Breast epithelium (tissue), 4 donors: ENCODE measurements around the gene GRM1. TPM values are rescaled to one million over a fixed set of nuclear protein-coding genes. Genes with fewer than 3 reads are reported as not detected.

Experiments
- DNase-seq, 2 donors: peaks; one replicate each; pipeline ENCODE4 v3.0.0-alpha.2; 2019; ENCODE audit warnings: low spot score in 2 of 2
- H3K27ac ChIP-seq, 2 donors: fragments of 200-600 bp; sonication (generic) in 1 of 2; one replicate each; pipeline ENCODE4 v1.5.1; 2016 to 2019; ENCODE audit warnings: mild to moderate bottlenecking in 1 of 2
- H3K27me3 ChIP-seq, 2 donors: fragments of 200-600 bp; sonication (generic) in 1 of 2; one replicate each; pipeline versions ENCODE4 v1.5.1 to v1.6.0; 2017 to 2019; ENCODE audit warnings: control low read depth in 1 of 2, mild to moderate bottlenecking in 1 of 2
- H3K36me3 ChIP-seq: fragments of 200-600 bp; one replicate; pipeline ENCODE4 v1.5.1; 2019
- H3K4me1 ChIP-seq, 2 donors: fragments of 200-600 bp; sonication (generic); one replicate each; pipeline ENCODE4 v1.5.1; 2016 to 2019; ENCODE audit warnings: control low read depth in 1 of 2
- H3K4me3 ChIP-seq, 3 donors: fragments of 200-600 bp; sonication (generic); 1 replicate in 2 of 3; 2 replicates in 1 of 3; pipeline ENCODE4 v1.5.1; 2016 to 2019; ENCODE audit warnings: mild to moderate bottlenecking in 3 of 3, moderate library complexity in 2 of 3
- H3K9me3 ChIP-seq, 2 donors: fragments of 200-600 bp; sonication (generic) in 1 of 2; one replicate each; pipeline ENCODE4 v1.5.1; 2016 to 2019; ENCODE audit warnings: control low read depth in 1 of 2
- POLR2A ChIP-seq: fragments of 450-650 bp; IDR thresholded peaks from one replicate; pipeline ENCODE4 v1.6.1; 2016; ENCODE audit warnings: antibody characterized with exemption, mild to moderate bottlenecking, moderate library complexity
- POLR2AphosphoS5 ChIP-seq, 3 donors: sonication (generic); formaldehyde crosslinking; IDR thresholded peaks; one replicate each; pipeline ENCODE4 v1.6.1; 2017; ENCODE audit warnings: antibody characterized with exemption in 3 of 3
- intact Hi-C: fragments of 100-400 bp; cut with DNase I; formaldehyde crosslinking; loops from one replicate; pipeline ENCODE4 v1.15.1; 2023; ENCODE audit warnings: low total_unique reads
- total RNA-seq, 3 donors: library from RNA; depleted of rRNA; stranded (reverse); fragments of >200 nt; gene quantifications; one replicate each; pipeline ENCODE4 v1.1.0, GENCODE V29; 2016
- TF ChIP-seq, protein P1 (sequence below), 3 donors: fragments of 450-650 bp; IDR thresholded peaks; one replicate each; pipeline ENCODE4 v1.5.1; 2016 to 2017; ENCODE audit warnings: antibody characterized with exemption in 3 of 3, mild to moderate bottlenecking in 3 of 3, moderate library complexity in 3 of 3

GRM1 gene
- total RNA-seq, 3 donors from 2014 or later, result 0.15 to 0.16 TPM; not detected in 1

GRCh38 chr6:146347690-146348089, 318.8 kb downstream of the GRM1 start:
- no peaks in the 10 kb centered on the region for H3K27me3 ChIP-seq
- no peaks in the 10 kb centered on the region for H3K9me3 ChIP-seq
- no peak for DNase-seq
- intact Hi-C loops, result no loop called here
- H3K27ac ChIP-seq, result no peak overlapping the region
- no peak overlapping the region for H3K4me3 ChIP-seq
- no peaks in the 10 kb centered on the region for H3K4me1 ChIP-seq
- TF ChIP-seq POLR2A, result no peak
- TF ChIP-seq, protein P1, sequence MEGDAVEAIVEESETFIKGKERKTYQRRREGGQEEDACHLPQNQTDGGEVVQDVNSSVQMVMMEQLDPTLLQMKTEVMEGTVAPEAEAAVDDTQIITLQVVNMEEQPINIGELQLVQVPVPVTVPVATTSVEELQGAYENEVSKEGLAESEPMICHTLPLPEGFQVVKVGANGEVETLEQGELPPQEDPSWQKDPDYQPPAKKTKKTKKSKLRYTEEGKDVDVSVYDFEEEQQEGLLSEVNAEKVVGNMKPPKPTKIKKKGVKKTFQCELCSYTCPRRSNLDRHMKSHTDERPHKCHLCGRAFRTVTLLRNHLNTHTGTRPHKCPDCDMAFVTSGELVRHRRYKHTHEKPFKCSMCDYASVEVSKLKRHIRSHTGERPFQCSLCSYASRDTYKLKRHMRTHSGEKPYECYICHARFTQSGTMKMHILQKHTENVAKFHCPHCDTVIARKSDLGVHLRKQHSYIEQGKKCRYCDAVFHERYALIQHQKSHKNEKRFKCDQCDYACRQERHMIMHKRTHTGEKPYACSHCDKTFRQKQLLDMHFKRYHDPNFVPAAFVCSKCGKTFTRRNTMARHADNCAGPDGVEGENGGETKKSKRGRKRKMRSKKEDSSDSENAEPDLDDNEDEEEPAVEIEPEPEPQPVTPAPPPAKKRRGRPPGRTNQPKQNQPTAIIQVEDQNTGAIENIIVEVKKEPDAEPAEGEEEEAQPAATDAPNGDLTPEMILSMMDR (IDR thresholded peaks at IDR 0.05), result no peak
- TF ChIP-seq POLR2AphosphoS5 (IDR thresholded peaks at IDR 0.05), result no peak
- H3K36me3 ChIP-seq, result no peaks in the 10 kb centered on the region

- Histone ChIP-seq H3K4me3 (no peak overlapping the region), H3K9me3 (no peaks in the 10 kb centered on the region), H3K36me3 (no peaks in the 10 kb centered on the region), H3K4me1 (no peaks in the 10 kb centered on the region), H3K27me3 (no peaks in the 10 kb centered on the region), H3K27ac (no peak overlapping the region)
- TF ChIP-seq POLR2A, result no peak
- TF ChIP-seq, protein P1 (IDR thresholded peaks at IDR 0.05), result no peak
- TF ChIP-seq POLR2AphosphoS5 (IDR thresholded peaks at IDR 0.05), result no peak
- DNase-seq, result no peak
- intact Hi-C loops, result no loop called here
Observed at GRCh38 chr6:146351018-146351417, 322.2 kb downstream of the GRM1 start.

GRCh38 chr6:146352163-146352562, 323.3 kb downstream of the GRM1 start:
- H3K4me1 ChIP-seq, result no peaks in the 10 kb centered on the region
- no peak for TF ChIP-seq POLR2A
- TF ChIP-seq, protein P1 (IDR thresholded peaks at IDR 0.05), result no peak
- no peak for TF ChIP-seq POLR2AphosphoS5 (IDR thresholded peaks at IDR 0.05)
- intact Hi-C loops, result no loop called here
- no peaks in the 10 kb centered on the region for H3K36me3 ChIP-seq
- no peak overlapping the region for H3K4me3 ChIP-seq
- no peaks in the 10 kb centered on the region for H3K9me3 ChIP-seq
- no peak for DNase-seq
- H3K27ac ChIP-seq, result no peak overlapping the region
- H3K27me3 ChIP-seq, result no peaks in the 10 kb centered on the region

- TF ChIP-seq, protein P1 (IDR thresholded peaks at IDR 0.05), result no peak
- TF ChIP-seq POLR2A (no peak), POLR2AphosphoS5 (IDR thresholded peaks at IDR 0.05) (no peak)
- H3K27me3 ChIP-seq, result no peaks in the 10 kb centered on the region
- no peak for DNase-seq
- H3K9me3 ChIP-seq, result no peaks in the 10 kb centered on the region
- no peaks in the 10 kb centered on the region for H3K4me1 ChIP-seq
- no peak overlapping the region for H3K27ac ChIP-seq
- H3K4me3 ChIP-seq, result no peak overlapping the region
- intact Hi-C loops, result no loop called here
- H3K36me3 ChIP-seq, result no peaks in the 10 kb centered on the region
Observed at GRCh38 chr6:146354451-146354850, 325.6 kb downstream of the GRM1 start.

GRCh38 chr6:146355521-146356100, 326.7 kb downstream of the GRM1 start:
- Histone ChIP-seq H3K9me3 (no peaks in the 10 kb centered on the region), H3K27me3 (no peaks in the 10 kb centered on the region), H3K36me3 (no peaks in the 10 kb centered on the region), H3K4me3 (no peak overlapping the region), H3K4me1 (no peaks in the 10 kb centered on the region), H3K27ac (no peak overlapping the region)
- intact Hi-C loops, result no loop called here
- TF ChIP-seq POLR2AphosphoS5 (IDR thresholded peaks at IDR 0.05) (no peak), POLR2A (no peak)
- TF ChIP-seq, protein P1 (IDR thresholded peaks at IDR 0.05), result no peak
- DNase-seq, result no peak
